Stimulated activated CD4-positive, alpha-beta T cell treated with anti-CD3 and anti-CD28 coated beads, TNF-alpha, amount 100 ng/mL, for 4 hours (primary cell): ENCODE results near the gene COPZ2.
"Not testable (repeated sequence)": the region's sequence is repeated elsewhere in the genome, so short reads cannot be mapped to it uniquely, and the experiment has no call there.

Experiments
- DNase-seq, 3 experiments: peaks; one replicate each; pipeline ENCODE4 v3.0.0-alpha.2; 2020; ENCODE audit warnings: low read depth in 3 of 3

Gene COPZ2

GRCh38 chr17:48056246-48056745, 18.7 kb upstream of the COPZ2 start:
- DNase-seq: no peak

GRCh38 chr17:48055531-48056245, 18.1 kb upstream of the COPZ2 start:
- no peak for DNase-seq

- DNase-seq: no peak
Measured at GRCh38 chr17:48054238-48055185, 16.9 kb upstream of the COPZ2 start.

- DNase-seq: no peak
Measured at GRCh38 chr17:48053758-48054237, 16.2 kb upstream of the COPZ2 start.

- DNase-seq: no peak
Measured at GRCh38 chr17:48052956-48053757, 15.6 kb upstream of the COPZ2 start.

- no peak for DNase-seq
Measured at GRCh38 chr17:48051706-48052486, 14.3 kb upstream of the COPZ2 start.

GRCh38 chr17:48051283-48051682, 13.7 kb upstream of the COPZ2 start:
- DNase-seq: no peak

GRCh38 chr17:48048384-48049126, 11.0 kb upstream of the COPZ2 start:
- DNase-seq: no peak

GRCh38 chr17:48047741-48048383, 10.3 kb upstream of the COPZ2 start, which contains the start of gene NFE2L1:
Gene NFE2L1 (plus strand): TSS chr17:48048359. CDS start chr17:48051119, 2,760 bp downstream.
- peak; percentile 90 to 96 (median 95) for DNase-seq

GRCh38 chr17:48047113-48047740, 9.6 kb upstream of the COPZ2 start:
- no peak for DNase-seq

GRCh38 chr17:48046296-48046695, 8.7 kb upstream of the COPZ2 start:
- DNase-seq: no peak

GRCh38 chr17:48045316-48046001, 7.9 kb upstream of the COPZ2 start:
- no peak for DNase-seq

- DNase-seq: no peak
Measured at GRCh38 chr17:48044851-48045250, 7.3 kb upstream of the COPZ2 start.

- DNase-seq: no peak
Measured at GRCh38 chr17:48043176-48043575, 5.6 kb upstream of the COPZ2 start.

GRCh38 chr17:48038687-48039086, 1.1 kb upstream of the COPZ2 start:
- no peak for DNase-seq

GRCh38 chr17:48037838-48038323, 284 bp upstream of the COPZ2 start:
- DNase-seq: no peak

GRCh38 chr17:48036693-48037035, 933 bp downstream of the COPZ2 start:
- no peak for DNase-seq

GRCh38 chr17:48034734-48035133, 2.9 kb downstream of the COPZ2 start:
- not testable (repeated sequence) for DNase-seq
